HEK293T (cell line): ENCODE data around the gene P2RX2.

ENCODE experiments used
- ARNT ChIP-seq: fragments of 450-650 bp; IDR thresholded peaks from 2 replicates; pipeline ENCODE4 v1.6.1; 2017; ENCODE audit warnings: mild to moderate bottlenecking
- BHLHE40 ChIP-seq: fragments of 450-650 bp; IDR thresholded peaks from 2 replicates; pipeline ENCODE4 v1.6.1; 2016; ENCODE audit warnings: mild to moderate bottlenecking, moderate library complexity, borderline replicate concordance
- ELF4 ChIP-seq: fragments of 450-650 bp; IDR thresholded peaks from 2 replicates; pipeline ENCODE4 v1.6.1; 2017; ENCODE audit warnings: antibody characterized with exemption
- FOXK2 ChIP-seq: fragments of 450-650 bp; IDR thresholded peaks from 2 replicates; pipeline ENCODE4 v1.6.1; 2016; ENCODE audit warnings: mild to moderate bottlenecking
- FOXM1 ChIP-seq: fragments of 450-650 bp; IDR thresholded peaks from 2 replicates; pipeline ENCODE4 v1.6.1; 2017; ENCODE audit warnings: mild to moderate bottlenecking, borderline replicate concordance
- NFRKB ChIP-seq: fragments of 450-650 bp; IDR thresholded peaks from 2 replicates; pipeline ENCODE4 v1.6.1; 2016; ENCODE audit warnings: mild to moderate bottlenecking, moderate library complexity
- SP1 ChIP-seq: fragments of 450-650 bp; IDR thresholded peaks from 2 replicates; pipeline ENCODE4 v1.6.1; 2017
- SUZ12 ChIP-seq: fragments of 450-650 bp; IDR thresholded peaks from 2 replicates; pipeline ENCODE4 v1.6.1; 2016; ENCODE audit warnings: mild to moderate bottlenecking
- TARDBP ChIP-seq: fragments of 450-650 bp; IDR thresholded peaks from 2 replicates; pipeline ENCODE4 v1.6.1; 2016

GRCh38 chr12:132618683-132619043 is at the start of gene P2RX2:
- TF ChIP-seq FOXM1 (no peak), NFRKB (no peak), SP1 (no peak), BHLHE40 (no peak), FOXK2 (no peak), TARDBP (no peak), ARNT (no peak), SUZ12 (no peak), ELF4 (no peak)
